ENCODE results near the gene APBB1.
A peak's percentile ranks its signal among the peaks of the same experiment; 100 is the strongest.

The APBB1 gene

DNA sequence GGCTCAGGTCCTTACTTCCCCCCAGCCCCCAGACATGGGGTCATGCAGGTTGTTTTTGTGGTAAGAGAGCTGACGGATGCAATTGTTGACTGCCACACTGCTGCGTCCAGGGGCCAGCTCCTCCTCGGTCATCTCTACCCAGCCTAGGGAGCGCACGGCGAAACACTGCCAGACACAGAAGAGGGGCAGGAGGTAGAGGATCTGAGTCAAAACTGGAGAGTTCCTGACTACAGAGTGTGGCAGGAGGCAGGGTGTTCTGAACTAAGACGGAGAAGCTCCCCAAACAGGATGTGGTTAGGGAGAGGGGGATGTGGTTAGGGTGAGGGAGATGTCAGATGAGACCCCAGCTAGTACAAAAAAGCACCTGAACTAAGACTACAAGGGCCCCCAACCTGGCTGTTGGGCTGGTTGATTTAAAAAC lies 16.3 kb downstream of the APBB1 start:
- peak; percentile 86 for DNase-seq (ENCODE audit: low read depth)
- TF ChIP-seq, protein P1, sequence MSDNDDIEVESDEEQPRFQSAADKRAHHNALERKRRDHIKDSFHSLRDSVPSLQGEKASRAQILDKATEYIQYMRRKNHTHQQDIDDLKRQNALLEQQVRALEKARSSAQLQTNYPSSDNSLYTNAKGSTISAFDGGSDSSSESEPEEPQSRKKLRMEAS (IDR thresholded peaks at IDR 0.05; ENCODE audit: low read depth, low read length) = no peak
- no peak for TF ChIP-seq POLR2A (IDR thresholded peaks at IDR 0.05; ENCODE audit: extremely low read depth, insufficient read length)
- no peak for TF ChIP-seq MYC (IDR thresholded peaks at IDR 0.05; ENCODE audit: low read depth, low read length)
- TF ChIP-seq CTCF (IDR thresholded peaks at IDR 0.05; ENCODE audit: low read depth, low read length) = no peak
- no peak overlapping the region for H3K4me3 ChIP-seq (ENCODE audit: low read depth, low read length)

DNA sequence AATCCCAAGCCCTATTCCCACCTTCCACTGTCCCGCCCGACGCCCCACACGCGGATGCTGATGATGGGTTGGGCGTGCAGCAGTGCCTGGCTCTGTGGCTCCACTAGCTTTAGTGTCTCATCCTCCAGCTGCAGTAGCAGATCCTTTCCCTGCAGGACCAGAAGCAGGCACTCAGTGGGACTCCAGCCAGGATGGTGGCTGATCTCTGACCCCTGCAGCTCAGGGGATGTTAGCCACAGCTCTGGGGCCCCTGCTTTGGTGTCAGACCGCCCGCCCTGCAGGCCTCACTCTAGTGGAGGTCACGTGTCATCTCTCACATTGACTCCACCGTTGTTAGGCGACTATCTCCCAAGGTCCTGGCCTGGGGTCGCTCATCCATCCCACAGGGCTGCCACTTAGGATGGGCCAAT lies 16.8 kb downstream of the APBB1 start:
- H3K4me3 ChIP-seq (ENCODE audit: low read depth, low read length) = no peak overlapping the region
- DNase-seq (ENCODE audit: low read depth) = no peak
- TF ChIP-seq CTCF (IDR thresholded peaks at IDR 0.05; ENCODE audit: low read depth, low read length) (no peak), MYC (IDR thresholded peaks at IDR 0.05; ENCODE audit: low read depth, low read length) (no peak), POLR2A (IDR thresholded peaks at IDR 0.05; ENCODE audit: extremely low read depth, insufficient read length) (no peak)
- TF ChIP-seq, protein P1 (IDR thresholded peaks at IDR 0.05; ENCODE audit: low read depth, low read length) = no peak

GRCh38 chr11:6401464-6401863 lies 17.4 kb downstream of the APBB1 start:
- DNase-seq (ENCODE audit: low read depth) = no peak
- TF ChIP-seq, protein P1 (IDR thresholded peaks at IDR 0.05; ENCODE audit: low read depth, low read length) = no peak
- TF ChIP-seq POLR2A (IDR thresholded peaks at IDR 0.05; ENCODE audit: extremely low read depth, insufficient read length) (no peak), CTCF (IDR thresholded peaks at IDR 0.05; ENCODE audit: low read depth, low read length) (no peak), MYC (IDR thresholded peaks at IDR 0.05; ENCODE audit: low read depth, low read length) (no peak)
- H3K4me3 ChIP-seq (ENCODE audit: low read depth, low read length) = no peak overlapping the region

- DNase-seq (ENCODE audit: low read depth) = no peak
- no peak overlapping the region for H3K4me3 ChIP-seq (ENCODE audit: low read depth, low read length)
- TF ChIP-seq MYC (IDR thresholded peaks at IDR 0.05; ENCODE audit: low read depth, low read length) = no peak
- TF ChIP-seq, protein P1 (IDR thresholded peaks at IDR 0.05; ENCODE audit: low read depth, low read length) = no peak
- no peak for TF ChIP-seq CTCF (IDR thresholded peaks at IDR 0.05; ENCODE audit: low read depth, low read length)
- no peak for TF ChIP-seq POLR2A (IDR thresholded peaks at IDR 0.05; ENCODE audit: extremely low read depth, insufficient read length)
Measured at GRCh38 chr11:6400431-6401345, 18.2 kb downstream of the APBB1 start.

DNA sequence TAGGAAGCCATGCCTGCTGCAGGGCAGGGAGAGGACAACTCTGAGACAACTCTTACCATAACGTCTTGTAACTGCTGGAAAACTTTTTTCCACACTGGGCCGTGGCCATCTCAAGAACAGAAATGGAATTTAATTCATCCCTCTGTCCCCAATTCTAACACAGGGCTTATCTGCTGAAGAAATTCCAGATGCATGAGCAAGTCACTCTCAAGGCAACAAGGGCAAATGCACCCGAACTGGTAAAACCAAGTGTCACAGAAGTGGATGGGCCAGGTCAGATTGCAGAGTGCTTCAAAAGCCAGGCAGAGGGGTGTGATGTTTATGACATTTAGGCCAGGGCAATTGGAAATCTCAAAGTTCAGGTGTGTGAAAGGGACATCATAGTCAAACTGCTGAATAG lies 21.3 kb downstream of the APBB1 start:
- DNase-seq (ENCODE audit: low read depth) = no peak
- TF ChIP-seq, protein P1 (IDR thresholded peaks at IDR 0.05; ENCODE audit: low read depth, low read length) = no peak
- TF ChIP-seq CTCF (IDR thresholded peaks at IDR 0.05; ENCODE audit: low read depth, low read length) (no peak), POLR2A (IDR thresholded peaks at IDR 0.05; ENCODE audit: extremely low read depth, insufficient read length) (no peak), MYC (IDR thresholded peaks at IDR 0.05; ENCODE audit: low read depth, low read length) (no peak)
- H3K4me3 ChIP-seq (ENCODE audit: low read depth, low read length) = no peak overlapping the region

Data from NB4 (cell line).